Heart right ventricle (tissue), 16 donors: ENCODE measurements around the gene IFNL2. TPM values are rescaled to one million over a fixed set of nuclear protein-coding genes. Genes with fewer than 3 reads are reported as not detected.
A peak's percentile ranks its signal among the peaks of the same experiment; 100 is the strongest.
"Not testable (repeated sequence)": the region's sequence is repeated elsewhere in the genome, so short reads cannot be mapped to it uniquely, and the experiment has no call there.

ENCODE experiments used
- ATAC-seq, 8 donors: fragments of 200-7000 bp; cut with Tn5 transposase; one replicate each; pipeline ENCODE4 v1.9.1; 2020; ENCODE audit warnings: mild to moderate bottlenecking in 8 of 8, moderate library complexity in 8 of 8, moderate number of reproducible peaks in 1 of 8
- DNase-seq, 2 donors: peaks; one replicate each; pipeline ENCODE4 v3.0.0-alpha.2; 2020
- H3K27ac ChIP-seq, 10 donors: fragments of 200-600 bp; sonication (generic) in 2 of 10; one replicate each; pipeline versions ENCODE4 v1.5.0 to v1.8.0; 2020 to 2022; ENCODE audit warnings: mild to moderate bottlenecking in 3 of 10
- H3K27me3 ChIP-seq, 7 donors: fragments of 200-600 bp; one replicate each; pipeline ENCODE4 v1.8.0; 2021 to 2022; ENCODE audit warnings: mild to moderate bottlenecking in 2 of 7
- H3K36me3 ChIP-seq, 9 donors: fragments of 200-600 bp; sonication (generic) in 1 of 9; one replicate each; pipeline versions ENCODE4 v1.5.0 to v1.8.0; 2020 to 2022; ENCODE audit warnings: mild to moderate bottlenecking in 2 of 9
- H3K4me1 ChIP-seq, 9 donors: fragments of 200-600 bp; sonication (generic) in 1 of 9; one replicate each; pipeline versions ENCODE4 v1.5.0 to v1.8.0; 2020 to 2022; ENCODE audit warnings: mild to moderate bottlenecking in 4 of 9
- H3K4me3 ChIP-seq, 10 donors: fragments of 200-600 bp; sonication (generic) in 2 of 10; one replicate each; pipeline versions ENCODE4 v1.5.0 to v1.8.0; 2020 to 2022; ENCODE audit warnings: mild to moderate bottlenecking in 7 of 10, moderate library complexity in 2 of 10
- H3K9me3 ChIP-seq, 11 donors: fragments of 200-600 bp in 10 of 11; sonication (generic) in 2 of 11; one replicate each; pipeline versions ENCODE4 v1.5.0 to v1.8.0; 2013 to 2022; ENCODE audit warnings: mild to moderate bottlenecking in 2 of 11, control low read depth in 1 of 11, moderate library complexity in 1 of 11
- CTCF ChIP-seq, 9 donors: fragments of 200-600 bp; sonication (generic) in 2 of 9; IDR thresholded peaks; one replicate each; pipeline versions ENCODE4 v1.5.0 to v1.8.0; 2021 to 2022; ENCODE audit warnings: antibody characterized with exemption in 9 of 9, mild to moderate bottlenecking in 5 of 9, moderate library complexity in 1 of 9
- WGBS, 2 donors: extraction: QIAGEN DNeasy Blood & Tissue Kit; methylation state at CpG; one replicate each; pipeline ENCODE4 v1.1.7; 2013; ENCODE audit warnings: inconsistent platforms in 1 of 2; 5-methylcytosine and 5-hydroxymethylcytosine counted together
- intact Hi-C, 10 donors: fragments of 100-400 bp; cut with DNase I; formaldehyde crosslinking; loops; one replicate each; pipeline versions ENCODE4 v1.11.1 to v1.14.2; 2022
- polyA plus RNA-seq, 2 donors: library from polyadenylated mRNA; stranded (reverse); fragments of 200-250 nt; gene quantifications; one replicate each; pipeline ENCODE4 v1.2.3, GENCODE V29; 2013
- total RNA-seq, 10 donors: library from RNA; stranded (reverse); fragmentation: NEBNext Ultra II Directional in 3 of 10; extraction: Animal tissue kit (Norgen Biotek cat#: 25700) in 3 of 10; gene quantifications; one replicate each; pipeline versions ENCODE4 v1.2.1 to v1.2.4, GENCODE V29; 2021 to 2023
- donor health status: Arrhythmogenic right ventricular cardiomyopathy.
- donor health status: ischemic (EF 13 %, LVEDD 7.1; RV severe dilation, severe dysfunction).
- donor health status: healthy with polysubstance abuse.
- donor health status: DM: no; HTN: yes; CAD: no.
- donor health status: DM: no; HTN: no; CAD: no.
- donor health status: ischemic (EF 25% LVEDD 6.9; RV normal size, moderate dysfunction).
- donor health status: ischemic (EF 25% LVEDD 5.7; RV mildly dilated, moderate dysfunction).
- donor health status: healthy.
- donor health status: DM: yes; HTN: yes; CAD: no.
- donor health status: Ischemic cardiomyopathy.
- donor health status: ischemic (EF 35%, LVEDD 5.7; RV mildly dilated, moderate dysfunction).
- donor health status: nonischemic (EF 11% LVEDD 7.7; RV severe dilation, severe dysfunction).
- donor health status: DM: yes; HTN: yes; CAD: no.
- donor health status: PGD.
- donor health status: ischemic (EF 29% LVEDD 5.4; RV normal size, mild dysfunction).
- donor health status: nonischemic (EF 23%, LVEDD 6.1; RV moderate dilation, normal function).

Gene IFNL2
- total and polyA plus RNA-seq, 12 donors, result not detected

- ATAC-seq, result peak in 1 of 8 donors; percentile 45
- DNase-seq, result no peak
- Histone ChIP-seq H3K27me3 (peaks cover 13 to 78% (median 60%) of the 10 kb centered on the region in 7 donors), H3K4me3 (peak overlapping the region in 7 of 10 donors; percentile 4 to 42 (median 24)), H3K27ac (no peak overlapping the region), H3K4me1 (peaks cover 0 to 15% (median 7%) of the 10 kb centered on the region in 9 donors), H3K36me3 (peaks cover 0 to 12% (median 0%) of the 10 kb centered on the region in 9 donors), H3K9me3 (no peaks in the 10 kb centered on the region)
- no peak for TF ChIP-seq CTCF (IDR thresholded peaks at IDR 0.05)
- intact Hi-C loops, result loop anchor here in 1 of 10 donors (10.0 kb wide), 1 partner anchor 1333 kb away; no protein-coding TSS in a partner anchor
- WGBS, 2 donors, result 5 to 13% methylated on average over 82 of the region's 82 CpGs
Observed at GRCh38 chr19:39307822-39308530, 39.8 kb downstream of the IFNL2 start.

- Histone ChIP-seq H3K27ac (no peak overlapping the region), H3K27me3 (peaks cover 13 to 71% (median 52%) of the 10 kb centered on the region in 7 donors), H3K4me1 (peaks cover 0 to 15% (median 7%) of the 10 kb centered on the region in 9 donors), H3K9me3 (no peaks in the 10 kb centered on the region), H3K4me3 (no peak overlapping the region), H3K36me3 (peaks cover 0 to 19% (median 0%) of the 10 kb centered on the region in 9 donors)
- ATAC-seq (no peak), DNase-seq (no peak)
- TF ChIP-seq CTCF (IDR thresholded peaks at IDR 0.05), result no peak
- 35 to 45% methylated on average over 18 of the region's 18 CpGs for WGBS, 2 donors
- intact Hi-C loops, result loop anchor here in 1 of 10 donors (10.0 kb wide), 1 partner anchor 1334 kb away; no protein-coding TSS in a partner anchor
Observed at GRCh38 chr19:39308531-39309304, 40.5 kb downstream of the IFNL2 start.

GRCh38 chr19:39309305-39309670 is 41.1 kb downstream of the IFNL2 start:
- Histone ChIP-seq H3K36me3 (peaks cover 0 to 25% (median 0%) of the 10 kb centered on the region in 9 donors), H3K4me1 (peaks cover 0 to 15% (median 7%) of the 10 kb centered on the region in 9 donors), H3K27me3 (peaks cover 13 to 65% (median 46%) of the 10 kb centered on the region in 7 donors)
- not testable (repeated sequence) for H3K4me3 ChIP-seq, H3K9me3 ChIP-seq, ATAC-seq, H3K27ac ChIP-seq, DNase-seq
- WGBS, 2 donors, result 95 to 98% methylated on average over 7 of the region's 7 CpGs
- intact Hi-C loops, result loop anchor here in 1 of 10 donors (10.0 kb wide), 1 partner anchor 1334 kb away; no protein-coding TSS in a partner anchor

- 60 to 61% methylated on average over 11 of the region's 11 CpGs for WGBS, 2 donors
- no peak for TF ChIP-seq CTCF (IDR thresholded peaks at IDR 0.05)
- Histone ChIP-seq H3K36me3 (peaks cover 0 to 35% (median 0%) of the 10 kb centered on the region in 9 donors), H3K27ac (no peak overlapping the region), H3K9me3 (no peaks in the 10 kb centered on the region), H3K4me3 (no peak overlapping the region), H3K4me1 (peaks cover 0 to 15% (median 7%) of the 10 kb centered on the region in 9 donors), H3K27me3 (peaks cover 13 to 50% (median 32%) of the 10 kb centered on the region in 7 donors)
- intact Hi-C loops, result no loop called here
- DNase-seq (no peak), ATAC-seq (no peak)
Observed at GRCh38 chr19:39310558-39311311, 42.5 kb downstream of the IFNL2 start.
